ENCODE data around the gene PITPNM3. TPM values are rescaled to one million over a fixed set of nuclear protein-coding genes. Genes with fewer than 3 reads are reported as not detected.

PITPNM3 gene
- total and polyA plus RNA-seq, 2 of the 13 experiments (the other 11 are each of a cell fraction or from before 2014, with no cell fraction given) = 0.13 to 0.29 TPM

DNA sequence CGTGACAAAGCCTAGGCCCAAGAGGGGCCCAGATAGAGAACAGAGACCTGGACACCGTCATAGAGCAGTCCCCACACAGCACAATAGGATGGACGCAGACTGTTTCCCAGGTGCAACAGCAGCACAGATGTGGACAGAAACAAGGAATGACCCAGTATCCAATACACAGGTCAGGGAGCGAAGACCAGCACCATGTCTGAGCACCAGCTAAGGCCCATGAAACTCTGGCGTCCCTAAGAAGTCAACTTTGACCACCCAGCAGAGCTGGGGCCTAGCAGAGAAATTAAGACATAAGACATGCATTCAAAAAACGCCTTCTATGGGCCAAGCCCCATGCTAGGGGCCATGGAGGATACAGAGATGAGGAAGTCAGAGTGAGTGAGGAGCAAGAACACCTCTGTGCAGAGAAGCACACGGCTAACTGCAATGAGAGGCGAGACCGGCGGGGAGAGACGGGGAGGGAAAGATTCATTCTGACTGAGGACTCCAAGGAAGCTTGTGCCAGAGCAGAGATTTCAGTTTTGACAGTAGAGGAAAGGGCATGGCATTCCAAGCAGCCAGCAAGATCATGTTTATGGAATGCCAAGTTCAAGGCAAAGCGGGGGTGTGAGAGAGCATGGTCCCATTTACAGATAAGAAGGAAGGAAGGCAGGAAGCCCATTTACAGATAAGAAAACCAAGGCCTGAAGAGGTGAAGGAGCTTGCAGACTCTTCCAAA is 50.8 kb downstream of the PITPNM3 start:
- in situ Hi-C loops (cut with HindIII; ENCODE audit: extremely low pct_ligation_motif_present, low pct_unique_long_range_greater_than_20kb) (loop anchor here (5.0 kb wide), 1 partner anchor 48 kb away; no protein-coding TSS in a partner anchor), intact Hi-C loops (cut with micrococcal nuclease; ENCODE audit: unreplicated experiment) (no loop called here)
- Histone ChIP-seq H3K9ac (ENCODE audit: insufficient read depth, low read depth, low read length) (no peak overlapping the region), H3K9me3 (ENCODE audit: low read length) (no peaks in the 10 kb centered on the region), H3K27ac (ENCODE audit: extremely low read length, insufficient read depth, low read length) (no peak overlapping the region), H3K79me2 (ENCODE audit: insufficient read depth, low read length) (no peaks in the 10 kb centered on the region), H2AFZ (ENCODE audit: low read length) (no peak overlapping the region), H3K4me2 (ENCODE audit: low read depth, low read length) (no peak overlapping the region), H4K20me1 (ENCODE audit: insufficient read depth, low read length) (no peaks in the 10 kb centered on the region), H3K36me3 (replicated peaks in 1 of 2; ENCODE audit: control insufficient read depth in 1 of 2, insufficient read depth in 2 of 2, low read length in 2 of 2) (no peaks in the 10 kb centered on the region), H3K27me3 (ENCODE audit: control insufficient read depth in 1 of 2, insufficient read depth in 2 of 2, low read length in 2 of 2) (peaks cover 0 to 1% of the 10 kb centered on the region in 2 experiments; a peak in 2 of 5 replicates), H3K4me1 (ENCODE audit: insufficient read depth, low read length) (no peaks in the 10 kb centered on the region), H3K4me3 (replicated peaks in 1 of 3; ENCODE audit: insufficient read depth in 1 of 3, low read depth in 2 of 3, low read length in 3 of 3) (no peak overlapping the region)
- TF ChIP-seq, protein P1, sequence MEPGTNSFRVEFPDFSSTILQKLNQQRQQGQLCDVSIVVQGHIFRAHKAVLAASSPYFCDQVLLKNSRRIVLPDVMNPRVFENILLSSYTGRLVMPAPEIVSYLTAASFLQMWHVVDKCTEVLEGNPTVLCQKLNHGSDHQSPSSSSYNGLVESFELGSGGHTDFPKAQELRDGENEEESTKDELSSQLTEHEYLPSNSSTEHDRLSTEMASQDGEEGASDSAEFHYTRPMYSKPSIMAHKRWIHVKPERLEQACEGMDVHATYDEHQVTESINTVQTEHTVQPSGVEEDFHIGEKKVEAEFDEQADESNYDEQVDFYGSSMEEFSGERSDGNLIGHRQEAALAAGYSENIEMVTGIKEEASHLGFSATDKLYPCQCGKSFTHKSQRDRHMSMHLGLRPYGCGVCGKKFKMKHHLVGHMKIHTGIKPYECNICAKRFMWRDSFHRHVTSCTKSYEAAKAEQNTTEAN (CRISPR knock-in tag; conservative IDR thresholded peaks at IDR 0.05) = no peak
- TF ChIP-seq, protein P2, sequence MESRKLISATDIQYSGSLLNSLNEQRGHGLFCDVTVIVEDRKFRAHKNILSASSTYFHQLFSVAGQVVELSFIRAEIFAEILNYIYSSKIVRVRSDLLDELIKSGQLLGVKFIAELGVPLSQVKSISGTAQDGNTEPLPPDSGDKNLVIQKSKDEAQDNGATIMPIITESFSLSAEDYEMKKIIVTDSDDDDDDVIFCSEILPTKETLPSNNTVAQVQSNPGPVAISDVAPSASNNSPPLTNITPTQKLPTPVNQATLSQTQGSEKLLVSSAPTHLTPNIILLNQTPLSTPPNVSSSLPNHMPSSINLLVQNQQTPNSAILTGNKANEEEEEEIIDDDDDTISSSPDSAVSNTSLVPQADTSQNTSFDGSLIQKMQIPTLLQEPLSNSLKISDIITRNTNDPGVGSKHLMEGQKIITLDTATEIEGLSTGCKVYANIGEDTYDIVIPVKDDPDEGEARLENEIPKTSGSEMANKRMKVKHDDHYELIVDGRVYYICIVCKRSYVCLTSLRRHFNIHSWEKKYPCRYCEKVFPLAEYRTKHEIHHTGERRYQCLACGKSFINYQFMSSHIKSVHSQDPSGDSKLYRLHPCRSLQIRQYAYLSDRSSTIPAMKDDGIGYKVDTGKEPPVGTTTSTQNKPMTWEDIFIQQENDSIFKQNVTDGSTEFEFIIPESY (CRISPR knock-in tag; IDR thresholded peaks at IDR 0.05) = no peak
- no TSS peak for BruUV-seq (replicated peaks)
- ChIA-PET POLR2A (no interaction called here), CTCF (ENCODE audit: low intra/inter-chr PET ratio, low total read pairs) (no interaction called here)
- no peak for ATAC-seq
- FAIRE-seq = no peak
- DNase-seq (ENCODE audit: low spot score) = no peak
- WGBS (ENCODE audit: low lambda C conversion rate) = 65% methylated on average over 12 of the region's 12 CpGs

- Histone ChIP-seq H4K20me1 (ENCODE audit: insufficient read depth, low read length) (no peaks in the 10 kb centered on the region), H3K79me2 (ENCODE audit: insufficient read depth, low read length) (no peaks in the 10 kb centered on the region), H3K27ac (ENCODE audit: extremely low read length, insufficient read depth, low read length) (no peak overlapping the region), H3K36me3 (replicated peaks in 1 of 2; ENCODE audit: control insufficient read depth in 1 of 2, insufficient read depth in 2 of 2, low read length in 2 of 2) (no peaks in the 10 kb centered on the region), H3K4me3 (replicated peaks in 1 of 3; ENCODE audit: insufficient read depth in 1 of 3, low read depth in 2 of 3, low read length in 3 of 3) (no peak overlapping the region), H3K4me2 (ENCODE audit: low read depth, low read length) (no peak overlapping the region), H2AFZ (ENCODE audit: low read length) (no peak overlapping the region), H3K9me3 (ENCODE audit: low read length) (no peaks in the 10 kb centered on the region), H3K4me1 (ENCODE audit: insufficient read depth, low read length) (no peaks in the 10 kb centered on the region), H3K9ac (ENCODE audit: insufficient read depth, low read depth, low read length) (no peak overlapping the region), H3K27me3 (ENCODE audit: control insufficient read depth in 1 of 2, insufficient read depth in 2 of 2, low read length in 2 of 2) (no peaks in the 10 kb centered on the region; a peak in 1 of 5 replicates)
- intact Hi-C loops (cut with micrococcal nuclease; ENCODE audit: unreplicated experiment) (no loop called here), in situ Hi-C loops (cut with HindIII; ENCODE audit: extremely low pct_ligation_motif_present, low pct_unique_long_range_greater_than_20kb) (no loop called here)
- BruUV-seq (replicated peaks) = no TSS peak
- ATAC-seq (no peak), FAIRE-seq (no peak), DNase-seq (ENCODE audit: low spot score) (no peak)
- TF ChIP-seq, protein P3, sequence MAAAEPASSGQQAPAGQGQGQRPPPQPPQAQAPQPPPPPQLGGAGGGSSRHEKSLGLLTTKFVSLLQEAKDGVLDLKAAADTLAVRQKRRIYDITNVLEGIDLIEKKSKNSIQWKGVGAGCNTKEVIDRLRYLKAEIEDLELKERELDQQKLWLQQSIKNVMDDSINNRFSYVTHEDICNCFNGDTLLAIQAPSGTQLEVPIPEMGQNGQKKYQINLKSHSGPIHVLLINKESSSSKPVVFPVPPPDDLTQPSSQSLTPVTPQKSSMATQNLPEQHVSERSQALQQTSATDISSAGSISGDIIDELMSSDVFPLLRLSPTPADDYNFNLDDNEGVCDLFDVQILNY (CRISPR knock-in tag; conservative IDR thresholded peaks at IDR 0.05) = no peak
- TF ChIP-seq DNMT3B (CRISPR knock-in tag; conservative IDR thresholded peaks at IDR 0.05) (no peak), ARNTL (CRISPR knock-in tag; IDR thresholded peaks at IDR 0.05) (no peak), MTA1 (CRISPR knock-in tag; IDR thresholded peaks at IDR 0.05; ENCODE audit: borderline replicate concordance) (no peak), HOXA9 (CRISPR knock-in tag; IDR thresholded peaks at IDR 0.05; ENCODE audit: borderline replicate concordance) (no peak), BRD4 (CRISPR knock-in tag; IDR thresholded peaks at IDR 0.05) (no peak), SKIL (CRISPR knock-in tag; IDR thresholded peaks at IDR 0.05; ENCODE audit: borderline replicate concordance) (no peak)
- WGBS (ENCODE audit: low lambda C conversion rate) = 21% methylated on average over 6 of the region's 7 CpGs
- CTCF ChIA-PET (ENCODE audit: low intra/inter-chr PET ratio, low total read pairs) = no interaction called here
- POLR2A ChIA-PET = no interaction called here
Observed at GRCh38 chr17:6503641-6504195, 52.6 kb downstream of the PITPNM3 start.

Measured in HepG2 (cell line).